ENCODE results near the gene CELA1.

DNA sequence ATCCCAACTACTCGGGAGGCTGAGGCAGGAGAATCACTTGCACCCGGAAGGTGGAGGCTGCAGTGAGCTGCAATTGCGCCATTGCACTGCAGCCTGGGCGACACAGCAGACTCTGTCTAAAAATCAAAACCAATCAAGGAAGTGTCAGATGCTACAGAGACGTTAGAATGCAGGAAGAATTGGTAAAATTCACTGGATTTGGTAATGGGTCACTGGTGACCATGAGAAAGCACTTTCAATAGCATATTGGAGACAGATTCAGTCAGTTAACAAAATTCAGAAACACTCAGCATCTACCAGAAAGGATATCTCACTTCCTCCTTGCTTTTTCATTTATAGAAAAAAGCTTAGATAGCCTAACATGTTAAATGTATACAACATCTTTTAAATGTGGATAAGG, 40.0 kb downstream of the CELA1 start:
- TF ChIP-seq FOXM1 (IDR thresholded peaks at IDR 0.05; ENCODE audit: borderline replicate concordance) (no peak), SUZ12 (IDR thresholded peaks at IDR 0.05) (no peak), TARDBP (IDR thresholded peaks at IDR 0.05) (no peak), ELF4 (IDR thresholded peaks at IDR 0.05) (no peak), BHLHE40 (IDR thresholded peaks at IDR 0.05; ENCODE audit: borderline replicate concordance) (no peak), FOXK2 (IDR thresholded peaks at IDR 0.05) (no peak), SP1 (IDR thresholded peaks at IDR 0.05) (no peak), L3MBTL2 (conservative IDR thresholded peaks at IDR 0.05) (no peak), FOXA1 (IDR thresholded peaks at IDR 0.05) (no peak), ZNF384 (IDR thresholded peaks at IDR 0.05) (no peak), NFRKB (IDR thresholded peaks at IDR 0.05) (no peak), PKNOX1 (IDR thresholded peaks at IDR 0.05) (no peak), LEF1 (IDR thresholded peaks at IDR 0.05; ENCODE audit: borderline replicate concordance) (no peak), HDGF (IDR thresholded peaks at IDR 0.05; ENCODE audit: borderline replicate concordance) (no peak)

Measured in HEK293T (cell line).